NCI-H2081 (cell line): Measurements from ENCODE around the gene EML1.
"Not testable (repeated sequence)": the region's sequence is repeated elsewhere in the genome, so short reads cannot be mapped to it uniquely, and the experiment has no call there.

Source experiments
- DNase-seq, 2 experiments: peaks; one replicate each; lab custom pipeline; 2025; lab: John Stamatoyannopoulos, UW

EML1 gene

DNA sequence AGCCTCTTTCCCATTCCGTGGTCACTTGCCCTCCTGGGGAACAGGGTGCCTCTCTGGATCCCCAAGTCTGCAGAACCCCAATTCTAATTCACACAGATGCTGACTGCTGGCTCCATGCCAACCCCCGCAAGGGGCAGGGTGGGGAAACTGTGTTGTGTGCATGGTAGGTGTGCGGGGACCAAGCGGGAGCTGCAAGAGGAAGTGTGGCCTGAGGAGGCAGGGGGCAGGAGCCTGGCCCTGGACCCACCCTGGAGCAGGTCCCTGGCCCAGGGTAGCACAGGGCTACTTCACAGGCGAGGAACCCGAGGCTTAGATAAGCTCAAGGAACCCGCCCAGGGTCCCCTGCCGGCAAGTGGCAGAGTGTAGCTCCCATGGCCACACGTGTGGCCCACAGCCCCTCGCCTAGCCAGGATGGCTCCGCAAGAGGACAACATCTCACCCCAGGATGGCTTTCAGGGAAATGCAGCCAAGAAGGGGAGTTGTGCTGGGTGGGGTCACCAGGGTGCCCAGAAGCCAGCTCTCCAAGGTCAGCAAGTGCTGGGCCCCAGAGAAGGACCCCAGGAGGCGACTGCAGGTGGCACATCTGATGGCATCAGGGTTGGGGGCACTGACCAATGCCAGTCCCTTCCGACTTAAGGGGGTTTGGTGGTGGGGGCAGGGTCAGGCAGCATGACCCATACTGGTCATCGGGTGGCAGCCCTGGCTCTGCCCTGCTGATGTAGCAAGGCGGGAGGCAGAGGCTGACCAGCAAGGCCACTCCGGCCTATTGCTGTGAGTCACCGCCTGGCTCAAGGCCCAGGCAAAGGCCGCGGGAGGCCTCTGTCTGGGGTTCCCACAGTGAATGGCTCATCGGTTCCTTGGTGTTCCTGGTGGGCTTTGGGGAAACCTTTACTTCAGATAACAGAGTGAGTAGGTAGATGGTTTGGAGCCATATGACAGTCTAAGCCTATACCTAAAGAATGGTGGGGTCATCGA, 37.3 kb upstream of the EML1 start:
- no peak for DNase-seq

DNA sequence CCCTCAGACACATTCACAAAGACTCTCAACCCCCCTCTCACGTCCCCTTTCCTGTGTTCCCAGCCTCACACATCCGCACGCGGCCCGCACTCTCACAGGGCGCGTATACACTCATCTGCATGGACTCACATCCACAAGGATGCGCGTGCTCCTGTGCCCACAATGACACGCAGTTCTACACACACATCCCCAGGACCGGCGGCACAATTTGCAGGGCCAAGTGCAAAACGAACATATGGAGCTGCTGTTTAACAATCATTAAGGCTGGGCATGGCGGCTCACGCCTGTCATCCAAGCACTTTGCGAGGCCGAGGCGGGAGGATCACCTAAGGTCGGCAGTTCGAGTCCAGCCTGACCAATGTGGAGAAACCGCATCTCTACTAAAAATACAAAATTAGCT, 36.4 kb upstream of the EML1 start:
- DNase-seq: no peak

DNA sequence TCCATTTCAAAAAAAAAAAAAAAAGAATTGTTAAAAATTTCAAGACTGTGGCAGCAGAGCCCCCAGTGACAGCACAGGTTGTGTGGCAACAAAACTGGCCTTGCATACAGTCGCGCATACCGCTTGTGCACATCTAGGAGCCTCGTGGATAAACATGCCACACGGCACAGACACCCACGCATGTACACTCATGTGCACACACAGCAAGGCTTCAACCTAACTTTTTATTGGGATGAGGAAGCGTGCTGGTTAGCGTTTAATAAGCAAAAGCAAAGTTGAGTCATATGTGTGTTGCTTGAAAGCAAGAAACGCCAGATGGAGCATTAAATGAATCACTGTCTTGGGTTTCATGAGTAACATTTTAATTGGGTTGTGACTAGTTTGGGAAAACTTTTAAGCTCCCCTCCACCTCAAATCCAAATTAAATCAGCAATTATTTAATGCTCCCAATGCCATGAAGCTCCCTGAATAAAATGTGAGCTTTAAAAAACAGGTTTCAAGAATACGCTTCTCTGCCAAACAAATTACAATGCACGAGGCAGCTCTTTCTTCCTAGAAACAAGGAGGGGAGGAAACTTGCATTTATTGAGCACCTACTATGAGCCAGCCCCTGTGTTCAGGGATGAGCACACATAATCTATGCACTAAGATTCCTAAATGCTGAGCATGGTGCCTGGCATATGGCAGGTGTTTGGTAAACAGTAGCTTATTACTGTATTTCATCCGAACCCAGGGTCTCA, 35.7 kb upstream of the EML1 start:
- DNase-seq: no peak

DNA sequence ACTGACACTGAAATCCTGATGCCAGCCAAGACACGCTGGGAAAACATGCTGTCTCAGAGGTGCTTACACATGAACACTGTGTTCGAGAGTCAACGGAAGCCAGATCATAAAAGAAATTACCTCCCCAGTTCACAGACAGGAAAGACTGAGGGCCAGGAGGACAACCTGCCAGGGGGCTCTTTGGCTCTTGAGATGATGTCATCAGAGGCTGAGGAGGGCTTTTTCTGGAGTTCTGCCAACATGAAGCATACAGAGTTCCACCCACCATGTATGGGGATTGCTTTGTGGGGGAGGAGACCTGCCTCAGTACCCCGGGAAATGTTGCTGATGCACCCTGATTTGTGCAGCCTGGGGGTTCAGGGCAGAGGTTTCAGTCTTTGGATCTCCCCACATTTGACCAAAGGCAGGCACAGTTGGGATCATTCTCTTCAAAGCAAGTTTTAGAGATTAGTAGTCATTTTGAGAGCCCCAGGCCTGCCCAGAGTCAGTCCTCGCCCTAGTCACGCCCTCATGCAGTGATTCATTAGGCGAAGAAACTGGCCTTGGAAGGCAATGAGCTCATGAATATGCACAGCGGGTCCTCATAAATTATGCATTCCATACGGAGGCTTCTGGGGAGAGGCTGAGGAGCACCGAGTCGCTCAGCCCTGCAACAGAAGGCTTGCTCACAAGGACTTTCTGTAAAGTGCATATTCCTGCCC, 34.9 kb upstream of the EML1 start:
- DNase-seq: no peak

GRCh38 chr14:99758872-99759545, 34.2 kb upstream of the EML1 start:
- DNase-seq: no peak

- DNase-seq: no peak
Measured at GRCh38 chr14:99759546-99759925, 33.7 kb upstream of the EML1 start.

DNA sequence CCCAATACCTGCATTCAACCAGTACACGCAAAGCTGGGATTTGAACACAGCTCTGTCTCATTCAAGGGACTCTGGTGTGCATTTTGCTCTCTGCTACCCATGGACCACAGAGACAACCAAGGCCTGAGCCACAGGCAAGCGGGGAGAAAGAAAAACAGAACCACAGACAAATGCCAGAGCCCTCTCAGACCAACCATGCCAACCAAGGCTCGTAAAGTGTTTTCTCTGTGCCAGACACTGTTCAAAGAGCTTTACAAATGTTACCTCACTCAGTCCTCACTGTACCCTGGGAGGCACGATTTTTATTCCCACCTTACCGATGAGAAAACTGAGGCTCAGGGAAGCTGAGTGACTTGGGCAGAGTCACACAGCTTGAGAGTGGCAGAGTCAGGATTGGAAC, 32.4 kb upstream of the EML1 start:
- DNase-seq: no peak

DNA sequence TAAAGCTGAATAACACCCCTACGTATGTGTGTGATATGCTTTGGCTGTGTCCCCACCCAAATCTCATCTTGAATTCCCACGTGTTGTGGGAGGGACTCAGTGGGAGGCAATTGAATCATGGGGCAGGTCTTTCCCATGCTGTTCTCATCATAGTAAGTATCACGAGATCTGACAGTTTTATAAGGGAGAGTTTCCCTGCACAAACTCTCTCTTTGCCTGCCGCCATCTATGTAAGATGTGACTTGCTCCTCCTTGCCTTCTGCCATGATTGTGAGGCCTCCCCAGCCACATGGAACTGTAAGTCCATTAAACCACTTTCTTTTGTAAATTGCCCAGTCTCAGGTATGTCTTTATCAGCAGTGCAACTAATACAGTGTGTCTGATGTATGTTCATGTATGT, 30.3 kb upstream of the EML1 start:
- DNase-seq: not testable (repeated sequence)

- no peak for DNase-seq
Measured at GRCh38 chr14:99763527-99764221, 29.5 kb upstream of the EML1 start.

DNA sequence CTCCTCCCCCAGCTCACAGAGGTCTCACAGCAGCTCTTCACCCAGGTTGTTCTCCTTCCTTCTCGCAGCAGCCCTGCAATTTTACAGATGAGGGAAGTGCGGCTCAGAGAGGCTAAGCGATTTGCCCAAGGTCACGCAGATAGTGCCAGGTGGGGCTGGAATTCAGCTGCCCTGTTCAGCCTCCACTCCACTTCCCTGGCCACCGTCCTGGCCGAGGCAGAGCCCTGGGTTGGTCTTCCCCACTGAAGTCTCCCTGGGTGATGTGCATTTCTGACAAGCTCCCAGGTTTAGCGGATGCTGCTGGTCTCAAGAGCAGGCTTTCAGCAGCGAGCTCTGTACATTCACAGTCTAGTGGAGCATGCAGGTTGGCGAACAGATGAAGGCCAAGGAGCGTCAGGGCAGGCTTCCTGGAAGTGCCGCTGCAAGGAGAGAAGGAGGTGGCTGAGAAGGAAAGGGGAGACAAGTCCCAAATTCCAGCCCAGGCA, 28.9 kb upstream of the EML1 start:
- DNase-seq: no peak

DNA sequence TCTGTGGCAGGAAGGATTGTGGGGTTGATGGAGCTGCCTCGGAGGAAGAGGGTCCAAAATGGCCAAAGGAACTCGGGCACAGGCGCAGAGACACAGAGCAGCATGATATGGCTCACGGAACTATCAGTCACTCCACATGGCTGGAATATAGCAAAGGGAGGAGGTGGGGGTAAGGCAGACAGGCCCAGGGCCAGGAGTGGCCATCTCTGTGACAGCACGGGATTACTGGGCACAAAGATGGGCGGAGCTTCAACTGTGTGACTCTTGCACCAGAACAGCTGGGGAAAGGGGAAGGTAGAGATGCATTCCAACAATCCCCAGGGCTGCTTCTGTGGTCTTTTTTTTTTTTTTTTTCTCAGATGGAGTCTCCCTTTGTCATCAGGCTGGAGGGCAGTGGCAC, 24.8 kb upstream of the EML1 start:
- no peak for DNase-seq

GRCh38 chr14:99769123-99769522, 24.1 kb upstream of the EML1 start:
- DNase-seq: no peak

GRCh38 chr14:99769799-99770198, 23.4 kb upstream of the EML1 start:
- DNase-seq: no peak

- no peak for DNase-seq
Measured at GRCh38 chr14:99772371-99773283, 20.6 kb upstream of the EML1 start.

- no peak for DNase-seq
Measured at GRCh38 chr14:99773521-99774497, 19.4 kb upstream of the EML1 start.

DNA sequence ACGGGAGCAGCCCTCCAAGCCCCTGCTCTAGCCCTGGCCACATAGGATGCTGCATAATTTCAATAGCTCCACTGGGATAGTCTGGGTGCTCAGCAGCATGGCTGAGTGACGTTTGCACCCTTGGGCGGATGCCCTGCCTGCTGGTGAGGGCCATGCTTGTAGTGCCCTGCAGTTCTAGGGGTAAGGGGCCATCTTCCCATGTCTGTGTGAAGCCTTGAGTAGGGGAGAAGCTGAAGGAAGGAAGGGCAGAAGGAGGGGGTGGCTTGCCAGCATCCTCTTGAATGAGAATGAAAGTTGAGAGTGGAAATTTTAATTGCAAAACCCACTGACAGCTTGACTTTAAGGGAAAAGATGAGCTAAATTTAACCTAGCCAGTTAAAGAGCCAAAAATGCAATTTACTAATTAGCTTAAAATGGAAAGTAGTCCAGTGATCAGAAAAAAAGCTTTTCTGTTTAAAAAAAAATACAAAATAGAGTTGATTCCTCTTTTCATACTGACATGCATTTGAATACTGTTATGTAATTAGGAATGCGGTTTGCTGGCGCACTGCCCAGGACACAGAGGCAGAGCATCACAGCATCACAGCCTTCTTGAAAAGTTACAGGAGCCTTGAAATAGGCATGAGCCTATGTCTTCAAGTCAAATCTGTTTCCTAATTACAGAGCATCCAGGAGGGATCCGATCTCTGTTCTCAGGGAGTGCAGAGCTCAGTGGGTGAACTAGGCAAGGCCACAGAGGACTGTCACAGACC, 18.5 kb upstream of the EML1 start:
- DNase-seq: no peak

GRCh38 chr14:99775351-99775750, 17.9 kb upstream of the EML1 start:
- no peak for DNase-seq

DNA sequence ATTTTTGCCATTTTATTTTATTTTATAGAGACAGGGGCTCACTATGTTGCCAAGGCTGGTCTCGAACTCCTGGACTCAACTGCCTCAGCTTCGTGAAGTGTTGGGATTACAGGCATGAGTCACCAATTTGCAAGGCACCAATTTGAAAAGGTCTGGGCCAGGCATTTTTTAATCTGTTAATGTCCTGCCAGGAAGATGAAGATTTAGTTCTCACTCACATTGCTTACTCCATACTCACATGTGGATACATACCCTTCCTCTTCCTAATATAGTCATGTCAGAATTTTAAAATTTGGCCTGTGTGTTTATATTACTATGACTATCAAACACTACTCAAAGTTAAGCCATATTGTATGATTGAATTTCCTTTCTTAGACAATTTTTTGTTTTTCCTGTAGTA, 15.3 kb upstream of the EML1 start:
- no peak for DNase-seq
